K562 treated with DMSO at 1 percent for 12 hours (cell line): ENCODE results near the gene NRXN3. TPM values are rescaled to one million over a fixed set of nuclear protein-coding genes. Genes with fewer than 3 reads are reported as not detected.

ENCODE experiments used
- total RNA-seq: library from RNA; unstranded; fragments of 300-600 nt; gene quantifications from 2 replicates; pipeline ENCODE4 v1.2.3, GENCODE V29; 2022; ENCODE audit not compliant: insufficient read depth

Gene NRXN3
- total RNA-seq = 0.24 and 0.88 TPM in 2 replicates

GRCh38 chr14:78170203-78170602 lies at the start of gene NRXN3:
Gene NRXN3 (plus strand): TSS chr14:78170373. CDS start chr14:78243094, 72,721 bp downstream.

